IPS-NIHi7 (cell line): ENCODE data around the gene MRGPRD.
A peak's percentile ranks its signal among the peaks of the same experiment; 100 is the strongest.

Experiments
- DNase-seq: peaks from one replicate; pipeline ENCODE4 v3.0.0; 2012; ENCODE audit warnings: mixed read lengths; ENCODE audit errors: extremely low spot score

The MRGPRD gene

GRCh38 chr11:68980776-68981065 lies at the start of gene MRGPRD:
Gene MRGPRD (minus strand): TSS chr11:68980986. CDS start chr11:68980986, 0 bp downstream.
- DNase-seq: no peak

GRCh38 chr11:69030301-69030700 lies 49.5 kb upstream of the MRGPRD start:
- no peak for DNase-seq

- DNase-seq: no peak
Measured at GRCh38 chr11:69027704-69028372, 47.1 kb upstream of the MRGPRD start.

- DNase-seq: no peak
Measured at GRCh38 chr11:69024509-69024908, 43.7 kb upstream of the MRGPRD start.

GRCh38 chr11:69022260-69022659 lies 41.5 kb upstream of the MRGPRD start:
- no peak for DNase-seq

- no peak for DNase-seq
Measured at GRCh38 chr11:69018924-69019323, 38.1 kb upstream of the MRGPRD start.

- DNase-seq: no peak
Measured at GRCh38 chr11:69017951-69018350, 37.2 kb upstream of the MRGPRD start.

GRCh38 chr11:69014898-69015549 lies 34.2 kb upstream of the MRGPRD start:
- DNase-seq: no peak

GRCh38 chr11:69014084-69014851 lies 33.5 kb upstream of the MRGPRD start:
- DNase-seq: peak; percentile 36

GRCh38 chr11:69013009-69013951 lies 32.5 kb upstream of the MRGPRD start, which contains the start of gene MRGPRF:
Gene MRGPRF (minus strand): TSS chr11:69013246. CDS start chr11:69009901, 3,345 bp downstream.
- peak; percentile 62 for DNase-seq

- DNase-seq: no peak
Measured at GRCh38 chr11:69012092-69013008, 31.6 kb upstream of the MRGPRD start.

GRCh38 chr11:69011624-69012091 lies 30.9 kb upstream of the MRGPRD start:
- no peak for DNase-seq

- peak; percentile 94 for DNase-seq
Measured at GRCh38 chr11:69010964-69011623, 30.3 kb upstream of the MRGPRD start.

- no peak for DNase-seq
Measured at GRCh38 chr11:69010361-69010891, 29.6 kb upstream of the MRGPRD start.

GRCh38 chr11:69009441-69010211 lies 28.8 kb upstream of the MRGPRD start:
- DNase-seq: no peak

- peak; percentile 78 for DNase-seq
Measured at GRCh38 chr11:69008737-69009440, 28.1 kb upstream of the MRGPRD start.

GRCh38 chr11:69007975-69008381 lies 27.2 kb upstream of the MRGPRD start:
- DNase-seq: no peak

- DNase-seq: no peak
Measured at GRCh38 chr11:69006816-69007215, 26.0 kb upstream of the MRGPRD start.
